GM18861 (cell line): ENCODE data around the gene CAPN5.

Experiments
- ATAC-seq: cut with Tn5 transposase; IDR thresholded peaks from one replicate; pipeline ENCODE4 v1.9.1; 2021; ENCODE audit not compliant: unreplicated experiment

CAPN5 gene

GRCh38 chr11:77063861-77064260 is 2.9 kb upstream of the CAPN5 start:
- ATAC-seq, result no peak

GRCh38 chr11:77064648-77065217 is 2.0 kb upstream of the CAPN5 start:
- ATAC-seq, result no peak

GRCh38 chr11:77065878-77066228 is 918 bp upstream of the CAPN5 start:
- no peak for ATAC-seq

- no peak for ATAC-seq
These were observed 1.2 kb downstream of the CAPN5 start for GRCh38 chr11:77067861-77068443.

- no peak for ATAC-seq
These were observed 1.9 kb downstream of the CAPN5 start for GRCh38 chr11:77068457-77069335.

- no peak for ATAC-seq
These were observed 2.7 kb downstream of the CAPN5 start for GRCh38 chr11:77069336-77069968.

GRCh38 chr11:77069969-77070582 is 3.3 kb downstream of the CAPN5 start:
- no peak for ATAC-seq

GRCh38 chr11:77071077-77071476 is 4.3 kb downstream of the CAPN5 start:
- ATAC-seq, result no peak

- no peak for ATAC-seq
These were observed 5.2 kb downstream of the CAPN5 start for GRCh38 chr11:77071671-77072605.

- ATAC-seq, result no peak
These were observed 6.1 kb downstream of the CAPN5 start for GRCh38 chr11:77072851-77073327.

- ATAC-seq, result no peak
These were observed 6.7 kb downstream of the CAPN5 start for GRCh38 chr11:77073328-77074001.

GRCh38 chr11:77074205-77074604 is 7.4 kb downstream of the CAPN5 start:
- no peak for ATAC-seq

GRCh38 chr11:77074626-77075221 is 8.0 kb downstream of the CAPN5 start:
- ATAC-seq, result no peak

- ATAC-seq, result no peak
These were observed 8.7 kb downstream of the CAPN5 start for GRCh38 chr11:77075425-77075905.

- no peak for ATAC-seq
These were observed 12.9 kb downstream of the CAPN5 start for GRCh38 chr11:77079666-77080065.

GRCh38 chr11:77080643-77081210 is 14.0 kb downstream of the CAPN5 start:
- no peak for ATAC-seq

- ATAC-seq, result no peak
These were observed 14.6 kb downstream of the CAPN5 start for GRCh38 chr11:77081381-77081851.

- no peak for ATAC-seq
These were observed 15.4 kb downstream of the CAPN5 start for GRCh38 chr11:77081976-77082836.
